HG02588 (cell line): ENCODE data around the gene TTC9B.
"Not testable (repeated sequence)": the region's sequence is repeated elsewhere in the genome, so short reads cannot be mapped to it uniquely, and the experiment has no call there.

Experiments used
- ATAC-seq: cut with Tn5 transposase; IDR thresholded peaks from one replicate; pipeline ENCODE4 v1.9.1; 2021; ENCODE audit warnings: mild to moderate bottlenecking, moderate library complexity; ENCODE audit not compliant: unreplicated experiment

TTC9B gene

DNA sequence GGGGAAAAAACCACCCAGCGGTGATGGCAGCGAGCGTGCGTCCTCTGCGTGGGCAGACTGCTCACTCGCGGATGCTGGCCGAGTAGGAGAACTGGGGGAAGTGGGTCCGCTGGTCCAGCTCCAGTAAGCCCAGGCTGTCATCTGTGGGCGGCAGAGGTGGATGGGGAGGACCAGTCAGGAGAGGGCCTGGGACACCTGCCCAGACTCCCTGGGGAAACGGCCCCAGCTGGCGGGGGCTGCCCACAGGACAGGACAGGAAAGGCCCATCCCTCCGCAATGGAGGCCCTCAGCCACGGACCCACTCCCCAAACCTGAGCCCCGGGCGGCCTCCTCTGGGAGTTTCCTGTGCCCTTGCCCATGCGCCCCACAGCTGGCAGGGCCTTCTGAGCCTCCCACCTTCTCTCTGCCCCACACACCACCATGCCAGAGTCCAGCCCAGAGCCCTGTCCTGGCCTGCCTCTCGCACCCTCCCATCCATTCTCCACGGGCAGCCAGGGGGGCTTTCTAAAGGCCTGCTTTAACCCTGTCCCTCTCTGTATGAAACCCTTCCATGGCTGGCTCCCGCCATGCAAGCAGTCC is 15.7 kb upstream of the TTC9B start:
- no peak for ATAC-seq

DNA sequence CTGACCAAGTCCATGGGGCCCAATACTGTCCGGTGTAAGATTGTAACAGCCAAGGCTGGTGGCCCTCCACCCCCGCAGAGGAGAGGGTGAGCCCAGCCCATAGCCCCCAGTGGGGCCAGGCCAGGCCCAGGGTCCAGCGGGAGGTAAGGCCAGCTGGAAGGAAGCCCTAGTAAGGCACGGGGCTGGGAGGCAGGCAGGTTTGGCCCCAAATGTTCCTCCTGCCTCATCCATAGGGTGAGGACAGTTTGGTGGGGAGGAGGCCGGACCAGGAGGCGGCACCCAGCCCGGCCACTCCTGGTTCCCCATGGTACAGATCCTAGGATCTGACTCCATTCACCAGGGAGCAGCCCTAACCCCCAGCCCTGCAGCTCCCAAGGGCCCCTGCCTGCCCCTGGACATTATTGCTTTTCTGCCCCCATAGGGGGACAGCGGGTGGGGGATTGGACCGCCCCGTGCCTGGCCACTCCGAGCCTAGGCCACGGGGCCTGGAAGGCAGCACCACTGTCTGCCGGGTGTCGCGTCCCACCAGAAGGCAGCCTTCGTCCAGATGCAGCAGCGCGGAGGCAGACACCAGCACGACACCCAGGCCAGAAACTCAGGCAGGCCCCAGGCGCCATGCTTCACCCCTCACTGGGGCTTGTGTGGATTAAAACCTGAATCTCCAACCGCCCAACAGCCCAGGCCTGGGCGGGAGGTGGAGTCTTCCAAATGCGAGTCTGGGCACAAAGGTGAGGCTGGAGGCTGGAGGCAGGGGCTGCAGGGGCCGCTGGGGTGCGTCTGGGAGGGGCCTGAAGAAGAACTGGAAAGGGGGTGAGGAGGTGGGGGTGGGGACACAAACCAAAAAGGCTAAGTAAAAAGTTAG is 15.0 kb upstream of the TTC9B start:
- no peak for ATAC-seq

DNA sequence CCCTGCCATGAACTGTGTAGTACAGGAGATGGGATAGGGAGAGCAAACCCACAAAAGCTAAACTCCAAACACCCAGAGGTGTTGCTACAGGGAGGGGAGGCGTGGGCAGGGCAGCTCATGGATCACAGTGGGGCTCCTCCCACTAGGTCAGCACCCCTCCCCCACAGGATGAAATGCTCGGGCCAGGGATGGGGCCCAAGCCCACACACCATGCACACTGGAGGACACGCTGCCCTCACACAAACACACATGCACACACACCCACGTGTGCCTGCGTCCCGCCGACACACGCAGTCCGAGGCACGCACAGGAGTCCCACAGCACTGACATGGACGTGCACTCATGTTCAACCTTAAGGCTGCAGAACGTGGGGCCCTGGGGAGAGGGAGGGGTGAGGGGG is 14.3 kb upstream of the TTC9B start:
- no peak for ATAC-seq

DNA sequence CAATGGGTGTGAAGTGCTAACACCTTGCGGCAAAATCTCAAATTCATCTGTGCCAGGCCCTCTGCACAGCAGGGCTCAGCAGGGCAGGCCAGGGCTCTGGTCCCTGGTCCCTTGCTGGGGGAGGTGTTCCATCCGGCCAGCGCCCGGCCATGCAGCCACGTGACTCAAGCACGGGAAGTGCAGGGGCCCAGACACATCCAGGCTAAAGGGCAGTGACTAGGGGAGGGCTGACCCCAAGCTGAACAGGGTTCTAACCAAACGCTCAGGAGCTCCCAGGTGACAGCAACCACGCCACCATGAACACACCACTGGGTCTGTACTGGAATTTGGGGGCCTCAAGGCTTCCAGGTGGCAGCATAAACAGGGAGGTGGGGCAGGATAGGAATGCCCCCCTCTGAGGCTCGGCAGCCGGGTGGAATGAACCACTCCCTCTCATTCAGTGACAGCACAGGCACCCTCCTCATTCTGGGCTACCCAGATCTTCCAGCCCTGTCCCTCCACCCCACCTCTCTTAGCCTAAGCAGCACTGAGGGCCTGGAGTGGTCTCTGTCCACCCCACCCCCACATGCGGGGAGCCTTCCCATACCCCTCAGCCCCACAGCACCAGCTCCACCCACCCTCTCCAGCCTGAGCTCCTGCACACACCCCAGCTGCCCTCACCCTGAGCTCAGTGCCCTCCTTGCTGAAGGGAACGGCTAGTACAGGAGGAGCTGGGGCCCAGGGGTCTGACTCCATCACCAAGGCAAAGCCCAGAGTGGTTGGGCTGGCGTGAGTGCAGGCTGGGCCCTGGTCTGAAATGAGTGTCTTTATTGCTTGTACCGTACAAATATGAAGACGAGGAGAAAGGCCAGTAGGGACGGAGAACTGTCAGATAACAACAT is 13.6 kb upstream of the TTC9B start:
- ATAC-seq: no peak

- ATAC-seq: no peak
Observed at GRCh38 chr19:40231057-40231456, 12.9 kb upstream of the TTC9B start.

GRCh38 chr19:40229926-40230417 is 11.8 kb upstream of the TTC9B start:
- no peak for ATAC-seq

DNA sequence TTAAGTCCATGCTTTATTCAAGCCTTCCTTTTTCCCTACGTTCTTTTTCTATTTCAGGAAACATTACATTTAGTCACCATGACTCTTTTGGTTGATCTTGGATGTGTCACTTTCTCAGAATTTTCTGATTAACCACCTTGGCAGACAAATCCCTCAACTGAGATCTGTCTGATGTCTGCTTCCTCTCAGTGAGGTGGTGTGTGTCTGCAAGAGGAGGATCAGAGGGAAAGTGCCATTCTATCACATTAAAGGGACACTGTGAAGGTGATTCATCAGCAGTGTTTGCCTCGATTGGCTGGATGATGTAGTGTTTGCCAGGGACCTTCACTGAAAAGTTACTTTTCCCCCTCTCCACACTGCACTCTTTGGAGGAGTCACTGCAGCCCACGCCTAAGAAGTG is 11.3 kb upstream of the TTC9B start:
- no peak for ATAC-seq

DNA sequence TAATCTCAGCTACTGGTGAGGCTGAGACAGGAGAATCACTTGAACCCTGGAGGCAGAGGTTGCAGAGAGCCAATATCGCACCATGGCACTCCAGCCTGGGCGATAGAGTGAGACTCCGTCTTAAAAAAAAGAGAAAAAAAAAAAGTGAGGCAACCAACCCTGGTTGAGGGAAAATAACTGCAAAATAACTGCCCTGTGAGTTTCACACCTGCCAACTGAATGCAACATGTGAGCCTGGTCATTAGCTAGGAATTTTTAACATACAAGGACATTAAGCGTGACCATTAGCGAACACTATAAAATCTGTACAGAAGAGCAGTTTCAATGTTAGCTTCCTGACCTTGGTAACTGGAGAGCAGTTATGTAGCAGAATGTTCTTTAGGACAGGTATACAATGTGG is 10.7 kb upstream of the TTC9B start:
- ATAC-seq: no peak

DNA sequence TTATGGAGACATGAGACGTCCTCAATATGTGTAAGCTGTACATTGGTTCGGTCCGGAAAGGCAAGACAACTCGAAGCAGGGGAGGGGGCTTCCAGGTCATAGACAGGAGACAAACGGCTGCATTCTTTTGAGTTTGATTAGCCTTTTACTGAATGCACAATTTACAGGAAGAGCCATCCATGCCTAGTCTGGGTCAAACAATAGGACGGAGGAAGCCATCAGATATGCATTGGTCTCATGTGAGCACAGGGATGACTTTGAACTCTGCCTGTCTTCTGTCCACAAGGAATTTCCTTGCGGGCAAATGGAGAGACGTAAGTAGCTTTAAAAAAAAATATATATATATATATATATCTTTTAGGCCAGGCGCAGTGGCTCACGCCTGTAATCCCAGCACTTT is 10.2 kb upstream of the TTC9B start:
- ATAC-seq: no peak

- no peak for ATAC-seq
Observed at GRCh38 chr19:40225440-40226305, 7.5 kb upstream of the TTC9B start.

- ATAC-seq: no peak
Observed at GRCh38 chr19:40224342-40225150, 6.4 kb upstream of the TTC9B start.

DNA sequence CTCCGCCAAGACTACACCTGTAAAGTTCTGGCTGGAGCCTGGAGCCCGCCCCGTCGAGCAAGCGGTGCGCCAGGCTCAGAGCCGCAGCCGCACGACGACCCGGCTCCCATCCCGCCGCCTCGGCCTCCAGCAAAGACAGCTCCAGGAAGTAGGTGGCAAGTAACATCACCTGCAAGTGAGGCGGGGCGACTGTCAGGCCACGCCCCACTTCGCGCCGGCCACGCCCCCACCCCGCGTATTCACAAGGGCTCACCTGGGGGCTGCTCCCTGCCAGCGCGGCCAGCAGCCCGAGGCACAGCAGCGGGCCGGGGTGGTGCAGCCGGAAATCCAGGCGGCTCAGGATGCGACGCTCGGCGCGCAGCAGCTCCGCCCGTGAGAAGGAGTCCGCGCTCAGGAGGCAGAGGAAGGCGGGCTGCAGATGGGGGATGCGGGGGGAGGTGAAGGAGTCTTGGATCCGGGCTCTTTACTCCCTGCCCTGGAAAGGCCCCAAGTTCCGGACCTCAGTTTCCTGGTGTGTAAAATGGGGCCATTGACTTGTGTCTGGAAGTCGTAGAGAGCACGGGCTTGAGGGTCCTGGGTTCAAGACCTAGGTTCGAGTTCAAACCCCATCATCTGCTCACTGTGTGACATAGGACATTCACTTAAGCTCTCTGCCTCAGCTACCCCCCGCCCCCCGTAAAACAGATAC is 5.1 kb upstream of the TTC9B start:
- ATAC-seq: no peak

DNA sequence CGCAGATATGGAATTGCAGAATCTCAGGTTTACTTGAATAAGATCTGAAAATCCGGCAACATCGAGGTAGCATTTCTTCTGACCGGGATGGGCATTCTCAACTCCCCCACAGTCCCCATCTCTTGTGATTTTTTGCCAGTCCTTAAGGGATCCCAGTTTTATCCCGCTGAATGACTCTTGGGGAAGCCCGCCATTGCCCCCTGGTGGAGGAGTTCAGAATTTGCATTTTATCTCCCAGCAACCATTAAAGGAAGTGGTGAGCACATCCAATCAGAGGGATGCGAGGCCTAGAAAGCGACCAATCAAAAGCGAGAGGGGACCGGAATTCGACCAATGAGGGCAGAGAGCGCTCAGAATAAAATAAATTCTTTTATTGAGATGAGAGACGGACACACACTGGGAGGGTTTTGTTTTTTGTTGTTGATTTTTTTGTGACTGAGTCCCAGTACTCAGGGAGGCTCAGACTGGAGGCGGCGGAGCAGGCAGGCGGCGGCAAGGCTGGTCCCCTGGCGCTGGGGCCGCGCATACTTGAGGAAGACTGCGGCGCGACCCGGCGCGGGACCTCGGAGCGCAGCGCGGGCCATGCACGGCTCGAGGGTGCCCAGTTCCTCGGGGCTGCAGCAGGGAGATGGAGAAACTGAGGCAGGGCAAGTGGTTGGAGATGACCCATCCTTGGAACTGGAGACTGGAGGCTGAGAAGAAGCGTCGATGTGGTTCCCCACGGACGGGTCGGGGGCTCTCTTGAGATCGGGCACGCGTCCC is 3.9 kb upstream of the TTC9B start:
- no peak for ATAC-seq

- no peak for ATAC-seq
Observed at GRCh38 chr19:40220674-40221073, 2.5 kb upstream of the TTC9B start.

- no peak for ATAC-seq
Observed at GRCh38 chr19:40219721-40220276, 1.6 kb upstream of the TTC9B start.

- not testable (repeated sequence) for ATAC-seq
Observed at GRCh38 chr19:40219029-40219428, 845 bp upstream of the TTC9B start.

- ATAC-seq: no peak
Observed at GRCh38 chr19:40217027-40217810, 965 bp downstream of the TTC9B start.

GRCh38 chr19:40216777-40217026 is 1.5 kb downstream of the TTC9B start:
- ATAC-seq: no peak
